ENCODE data around the gene KRT73. TPM values are rescaled to one million over a fixed set of nuclear protein-coding genes. Genes with fewer than 3 reads are reported as not detected.

Gene KRT73
- total and polyA plus RNA-seq, 2 donors (not counting 3 experiments of a cell fraction or from before 2014, with no cell fraction given) = not detected

DNA sequence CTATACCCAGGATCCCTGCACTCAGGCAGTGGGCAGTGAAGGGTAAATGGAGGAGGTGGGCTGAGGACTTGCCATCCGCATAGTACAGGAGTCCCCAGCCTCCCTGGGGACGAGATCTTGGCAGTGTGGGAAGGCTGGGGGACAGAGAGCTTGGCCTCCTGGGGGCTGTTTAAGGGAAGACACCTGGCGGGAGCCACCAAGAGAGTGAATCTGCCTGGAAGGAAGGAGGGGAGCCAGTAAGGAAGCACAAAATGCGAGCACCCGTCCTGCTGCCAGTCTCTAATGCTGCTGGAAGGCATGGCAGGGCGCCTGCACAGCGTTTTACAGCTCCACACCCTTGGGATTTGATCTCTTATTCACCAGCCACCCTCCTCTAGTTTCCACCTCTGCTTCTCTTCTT lies 41.0 kb upstream of the KRT73 start:
- ChIA-PET POLR2A (no interaction called here), CTCF (interaction anchor here (1.0 to 1.4 kb wide), 2 partner anchors 17 to 221 kb away, joined by 3 to 4 read pairs; no protein-coding TSS in a partner anchor)
- no peak overlapping the region for H3K4me3 ChIP-seq (replicated peaks in 1 of 3; ENCODE audit: insufficient read depth in 1 of 3, low read depth in 1 of 3, low read length in 3 of 3)
- no peak overlapping the region for H2AFZ ChIP-seq (ENCODE audit: low read depth, low read length)
- no peak for FAIRE-seq
- no peak for TF ChIP-seq EZH2 (IDR thresholded peaks at IDR 0.05; ENCODE audit: borderline replicate concordance, low read depth, low read length, severe bottlenecking)
- no peak for TF ChIP-seq MAX (IDR thresholded peaks at IDR 0.05; ENCODE audit: insufficient read depth, insufficient read length)
- no peak for TF ChIP-seq GATA2 (IDR thresholded peaks at IDR 0.05; ENCODE audit: insufficient read depth, insufficient read length, low read depth, low read length)
- TF ChIP-seq POLR2A (IDR thresholded peaks at IDR 0.05; ENCODE audit: low read depth, low read length) = no peak
- TF ChIP-seq MYC (IDR thresholded peaks at IDR 0.05; ENCODE audit: low read depth, low read length) = no peak
- no peak for TF ChIP-seq POLR2AphosphoS5 (IDR thresholded peaks at IDR 0.05; ENCODE audit: insufficient read depth, low read depth, low read length)
- TF ChIP-seq, protein P1, sequence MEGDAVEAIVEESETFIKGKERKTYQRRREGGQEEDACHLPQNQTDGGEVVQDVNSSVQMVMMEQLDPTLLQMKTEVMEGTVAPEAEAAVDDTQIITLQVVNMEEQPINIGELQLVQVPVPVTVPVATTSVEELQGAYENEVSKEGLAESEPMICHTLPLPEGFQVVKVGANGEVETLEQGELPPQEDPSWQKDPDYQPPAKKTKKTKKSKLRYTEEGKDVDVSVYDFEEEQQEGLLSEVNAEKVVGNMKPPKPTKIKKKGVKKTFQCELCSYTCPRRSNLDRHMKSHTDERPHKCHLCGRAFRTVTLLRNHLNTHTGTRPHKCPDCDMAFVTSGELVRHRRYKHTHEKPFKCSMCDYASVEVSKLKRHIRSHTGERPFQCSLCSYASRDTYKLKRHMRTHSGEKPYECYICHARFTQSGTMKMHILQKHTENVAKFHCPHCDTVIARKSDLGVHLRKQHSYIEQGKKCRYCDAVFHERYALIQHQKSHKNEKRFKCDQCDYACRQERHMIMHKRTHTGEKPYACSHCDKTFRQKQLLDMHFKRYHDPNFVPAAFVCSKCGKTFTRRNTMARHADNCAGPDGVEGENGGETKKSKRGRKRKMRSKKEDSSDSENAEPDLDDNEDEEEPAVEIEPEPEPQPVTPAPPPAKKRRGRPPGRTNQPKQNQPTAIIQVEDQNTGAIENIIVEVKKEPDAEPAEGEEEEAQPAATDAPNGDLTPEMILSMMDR (IDR thresholded peaks at IDR 0.05; ENCODE audit: extremely low read depth in 1 of 2, insufficient read depth in 1 of 2, low read depth in 1 of 2, low read length in 2 of 2) = no peak
- no peak for DNase-seq (ENCODE audit: low read depth, low spot score)
- no peak overlapping the region for H3K9ac ChIP-seq (replicated peaks; ENCODE audit: extremely low read depth, insufficient read depth, low read length)
- no peaks in the 10 kb centered on the region for H3K79me2 ChIP-seq (ENCODE audit: control insufficient read depth, insufficient read depth, low read length)
- no peaks in the 10 kb centered on the region for H4K20me1 ChIP-seq (replicated peaks; ENCODE audit: control insufficient read depth, extremely low read depth, insufficient read depth, low read length)
- peaks cover 0 to 1% of the 10 kb centered on the region in 2 experiments for H3K27me3 ChIP-seq (ENCODE audit: control insufficient read depth in 2 of 2, insufficient read depth in 2 of 2, low read length in 2 of 2)
- H3K4me1 ChIP-seq (ENCODE audit: control insufficient read depth, extremely low read depth, insufficient read depth, low read length) = no peaks in the 10 kb centered on the region
- H3K4me2 ChIP-seq (ENCODE audit: insufficient read depth, low read length) = no peak overlapping the region
- dilution Hi-C loops (cut with MboI; ENCODE audit: extremely low pct_ligation_motif_present, low sequenced_read_pairs) (no loop called here), intact Hi-C loops (cut with micrococcal nuclease) (no loop called here)
- H3K36me3 ChIP-seq (ENCODE audit: control insufficient read depth in 2 of 2, extremely low read depth in 1 of 2, insufficient read depth in 2 of 2, low read length in 2 of 2) = no peaks in the 10 kb centered on the region
- BruUV-seq (replicated peaks) = no TSS peak
- no peak overlapping the region for H3K27ac ChIP-seq (ENCODE audit: insufficient read depth, low read depth, low read length)
- no peaks in the 10 kb centered on the region for H3K9me1 ChIP-seq (replicated peaks; ENCODE audit: control insufficient read depth, extremely low read depth, insufficient read depth, low read length)
- H3K9me3 ChIP-seq (replicated peaks; ENCODE audit: control insufficient read depth, insufficient read depth, low read length) = no peaks in the 10 kb centered on the region
